ENCODE measurements around the gene TRIO. TPM values are rescaled to one million over a fixed set of nuclear protein-coding genes. Genes with fewer than 3 reads are reported as not detected.

The TRIO gene
- total RNA-seq, 1 experiment from 2014 or later: 136 TPM

- POLR2A ChIA-PET: interaction anchor here (0.7 kb wide), 1 partner anchor 308 kb away, joined by 3 read pairs; no protein-coding TSS in a partner anchor
- H3K4me3 Mint-ChIP-seq (ENCODE audit: unreplicated experiment): no peak overlapping the region
- H3K27ac Mint-ChIP-seq (ENCODE audit: low read depth, unreplicated experiment): no peak overlapping the region
- H3K36me3 Mint-ChIP-seq (ENCODE audit: insufficient read depth, unreplicated experiment): peaks cover 77% of the 10 kb centered on the region
- no TSS peak for BruUV-seq (replicated peaks)
- H3K9me3 Mint-ChIP-seq (ENCODE audit: unreplicated experiment): no peaks in the 10 kb centered on the region
- intact Hi-C loops (cut with micrococcal nuclease): no loop called here
- peaks cover 6% of the 10 kb centered on the region for H3K4me1 Mint-ChIP-seq (ENCODE audit: insufficient read depth, unreplicated experiment)
- H3K27me3 Mint-ChIP-seq (ENCODE audit: insufficient read depth, unreplicated experiment): no peaks in the 10 kb centered on the region
- CTCF ChIA-PET: no interaction called here
- no peak for DNase-seq (ENCODE audit: unreplicated experiment)
- TF ChIP-seq, protein P1, sequence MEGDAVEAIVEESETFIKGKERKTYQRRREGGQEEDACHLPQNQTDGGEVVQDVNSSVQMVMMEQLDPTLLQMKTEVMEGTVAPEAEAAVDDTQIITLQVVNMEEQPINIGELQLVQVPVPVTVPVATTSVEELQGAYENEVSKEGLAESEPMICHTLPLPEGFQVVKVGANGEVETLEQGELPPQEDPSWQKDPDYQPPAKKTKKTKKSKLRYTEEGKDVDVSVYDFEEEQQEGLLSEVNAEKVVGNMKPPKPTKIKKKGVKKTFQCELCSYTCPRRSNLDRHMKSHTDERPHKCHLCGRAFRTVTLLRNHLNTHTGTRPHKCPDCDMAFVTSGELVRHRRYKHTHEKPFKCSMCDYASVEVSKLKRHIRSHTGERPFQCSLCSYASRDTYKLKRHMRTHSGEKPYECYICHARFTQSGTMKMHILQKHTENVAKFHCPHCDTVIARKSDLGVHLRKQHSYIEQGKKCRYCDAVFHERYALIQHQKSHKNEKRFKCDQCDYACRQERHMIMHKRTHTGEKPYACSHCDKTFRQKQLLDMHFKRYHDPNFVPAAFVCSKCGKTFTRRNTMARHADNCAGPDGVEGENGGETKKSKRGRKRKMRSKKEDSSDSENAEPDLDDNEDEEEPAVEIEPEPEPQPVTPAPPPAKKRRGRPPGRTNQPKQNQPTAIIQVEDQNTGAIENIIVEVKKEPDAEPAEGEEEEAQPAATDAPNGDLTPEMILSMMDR (IDR thresholded peaks at IDR 0.05; ENCODE audit: unreplicated experiment): no peak
These were observed 321.0 kb downstream of the TRIO start for GRCh38 chr5:14464096-14464495.

GRCh38 chr5:14464671-14465070, 321.5 kb downstream of the TRIO start:
- DNase-seq (ENCODE audit: unreplicated experiment): no peak
- CTCF ChIA-PET: no interaction called here
- Mint-ChIP-seq H3K27me3 (ENCODE audit: insufficient read depth, unreplicated experiment) (no peaks in the 10 kb centered on the region), H3K4me3 (ENCODE audit: unreplicated experiment) (no peak overlapping the region), H3K4me1 (ENCODE audit: insufficient read depth, unreplicated experiment) (peaks cover 6% of the 10 kb centered on the region), H3K36me3 (ENCODE audit: insufficient read depth, unreplicated experiment) (peaks cover 79% of the 10 kb centered on the region), H3K27ac (ENCODE audit: low read depth, unreplicated experiment) (peak overlapping the region; percentile 50), H3K9me3 (ENCODE audit: unreplicated experiment) (no peaks in the 10 kb centered on the region)
- no TSS peak for BruUV-seq (replicated peaks)
- TF ChIP-seq, protein P1 (IDR thresholded peaks at IDR 0.05; ENCODE audit: unreplicated experiment): no peak
- POLR2A ChIA-PET: no interaction called here
- intact Hi-C loops (cut with micrococcal nuclease): no loop called here

- H3K4me1 Mint-ChIP-seq (ENCODE audit: insufficient read depth, unreplicated experiment): peaks cover 6% of the 10 kb centered on the region
- peaks cover 79% of the 10 kb centered on the region for H3K36me3 Mint-ChIP-seq (ENCODE audit: insufficient read depth, unreplicated experiment)
- DNase-seq (ENCODE audit: unreplicated experiment): no peak
- H3K9me3 Mint-ChIP-seq (ENCODE audit: unreplicated experiment): no peaks in the 10 kb centered on the region
- TF ChIP-seq, protein P1 (IDR thresholded peaks at IDR 0.05; ENCODE audit: unreplicated experiment): no peak
- ChIA-PET POLR2A (interaction anchor here (0.7 kb wide), 1 partner anchor 360 kb away, joined by 3 read pairs; no protein-coding TSS in a partner anchor), CTCF (no interaction called here)
- no peak overlapping the region for H3K4me3 Mint-ChIP-seq (ENCODE audit: unreplicated experiment)
- intact Hi-C loops (cut with micrococcal nuclease): no loop called here
- peak overlapping the region; percentile 50 for H3K27ac Mint-ChIP-seq (ENCODE audit: low read depth, unreplicated experiment)
- no TSS peak for BruUV-seq (replicated peaks)
- H3K27me3 Mint-ChIP-seq (ENCODE audit: insufficient read depth, unreplicated experiment): no peaks in the 10 kb centered on the region
These were observed 322.0 kb downstream of the TRIO start for GRCh38 chr5:14465116-14465515.

- Mint-ChIP-seq H3K4me3 (ENCODE audit: unreplicated experiment) (no peak overlapping the region), H3K9me3 (ENCODE audit: unreplicated experiment) (no peaks in the 10 kb centered on the region), H3K4me1 (ENCODE audit: insufficient read depth, unreplicated experiment) (peaks cover 6% of the 10 kb centered on the region), H3K27me3 (ENCODE audit: insufficient read depth, unreplicated experiment) (no peaks in the 10 kb centered on the region), H3K36me3 (ENCODE audit: insufficient read depth, unreplicated experiment) (peaks cover 77% of the 10 kb centered on the region), H3K27ac (ENCODE audit: low read depth, unreplicated experiment) (no peak overlapping the region)
- TF ChIP-seq, protein P1 (IDR thresholded peaks at IDR 0.05; ENCODE audit: unreplicated experiment): no peak
- intact Hi-C loops (cut with micrococcal nuclease): no loop called here
- no TSS peak for BruUV-seq (replicated peaks)
- CTCF ChIA-PET: no interaction called here
- DNase-seq (ENCODE audit: unreplicated experiment): no peak
- POLR2A ChIA-PET: interaction anchor here (0.7 kb wide), 1 partner anchor 359 kb away, joined by 3 read pairs; no protein-coding TSS in a partner anchor
These were observed 322.6 kb downstream of the TRIO start for GRCh38 chr5:14465776-14466175.

Data from MCF 10A (cell line).